GM06990 (cell line): ENCODE results near the gene TOPORS.
A peak's percentile ranks its signal among the peaks of the same experiment; 100 is the strongest.

Experiments used
- DNase-seq: peaks from one replicate; pipeline ENCODE4 v3.0.0-alpha.2; 2011; ENCODE audit not compliant: insufficient read length; ENCODE audit errors: extremely low read depth
- H3K27me3 ChIP-seq: replicated peaks from 2 replicates; pipeline ENCODE4 v1.6.0; 2011; ENCODE audit warnings: low read length; ENCODE audit not compliant: control insufficient read depth, insufficient read depth
- H3K36me3 ChIP-seq: 2 replicates; pipeline ENCODE4 v1.5.1; 2011; ENCODE audit warnings: low read length; ENCODE audit not compliant: control insufficient read depth, insufficient read depth
- H3K4me3 ChIP-seq: replicated peaks from 2 replicates; pipeline ENCODE4 v1.5.1; 2011; ENCODE audit warnings: low read depth, mild to moderate bottlenecking, control low read depth, low read length
- CTCF ChIP-seq: IDR thresholded peaks from 2 replicates; pipeline ENCODE4 v1.5.1; 2011; ENCODE audit warnings: low read length, control low read depth, mild to moderate bottlenecking, inconsistent platforms; ENCODE audit not compliant: insufficient read depth, poor library complexity, severe bottlenecking

TOPORS gene

GRCh38 chr9:32572900-32573523 is 20.6 kb upstream of the TOPORS start, which contains the start of gene NDUFB6:
Gene NDUFB6 (minus strand): TSS chr9:32573159. CDS start chr9:32573060, 99 bp downstream.
- DNase-seq: peak; percentile 95
- Histone ChIP-seq H3K4me3 (peak within 1 kb of the TSS; percentile 100), H3K36me3 (peaks cover 4% of the 10 kb centered on the region), H3K27me3 (no peaks in the 10 kb centered on the region)
- no peak for TF ChIP-seq CTCF

GRCh38 chr9:32571969-32572899 is 19.8 kb upstream of the TOPORS start:
- no peaks in the 10 kb centered on the region for H3K27me3 ChIP-seq
- DNase-seq: peak; percentile 37
- peak overlapping the region; percentile 100 for H3K4me3 ChIP-seq
- TF ChIP-seq CTCF: peak; percentile 71
- peaks cover 4% of the 10 kb centered on the region for H3K36me3 ChIP-seq

GRCh38 chr9:32570262-32570661 is 17.9 kb upstream of the TOPORS start:
- Histone ChIP-seq H3K36me3 (peaks cover 18% of the 10 kb centered on the region), H3K27me3 (no peaks in the 10 kb centered on the region), H3K4me3 (no peak overlapping the region)
- no peak for DNase-seq
- TF ChIP-seq CTCF: no peak

- no peak for DNase-seq
- TF ChIP-seq CTCF: no peak
- Histone ChIP-seq H3K4me3 (no peak overlapping the region), H3K27me3 (no peaks in the 10 kb centered on the region), H3K36me3 (peaks cover 21% of the 10 kb centered on the region)
Observed at GRCh38 chr9:32566770-32567169, 14.4 kb upstream of the TOPORS start.

GRCh38 chr9:32565967-32566366 is 13.6 kb upstream of the TOPORS start:
- no peak for TF ChIP-seq CTCF
- H3K36me3 ChIP-seq: peaks cover 21% of the 10 kb centered on the region
- no peaks in the 10 kb centered on the region for H3K27me3 ChIP-seq
- H3K4me3 ChIP-seq: no peak overlapping the region
- DNase-seq: no peak
